HG03354 (cell line): ENCODE results near the gene RASL11A.
"Not testable (repeated sequence)": the region's sequence is repeated elsewhere in the genome, so short reads cannot be mapped to it uniquely, and the experiment has no call there.

Experiments
- ATAC-seq: cut with Tn5 transposase; IDR thresholded peaks from one replicate; pipeline ENCODE4 v1.9.1; 2021; ENCODE audit warnings: mild to moderate bottlenecking; ENCODE audit not compliant: unreplicated experiment, poor library complexity, severe bottlenecking

The RASL11A gene

GRCh38 chr13:27295660-27296059 lies 25.0 kb downstream of the RASL11A start:
- ATAC-seq, result no peak

DNA sequence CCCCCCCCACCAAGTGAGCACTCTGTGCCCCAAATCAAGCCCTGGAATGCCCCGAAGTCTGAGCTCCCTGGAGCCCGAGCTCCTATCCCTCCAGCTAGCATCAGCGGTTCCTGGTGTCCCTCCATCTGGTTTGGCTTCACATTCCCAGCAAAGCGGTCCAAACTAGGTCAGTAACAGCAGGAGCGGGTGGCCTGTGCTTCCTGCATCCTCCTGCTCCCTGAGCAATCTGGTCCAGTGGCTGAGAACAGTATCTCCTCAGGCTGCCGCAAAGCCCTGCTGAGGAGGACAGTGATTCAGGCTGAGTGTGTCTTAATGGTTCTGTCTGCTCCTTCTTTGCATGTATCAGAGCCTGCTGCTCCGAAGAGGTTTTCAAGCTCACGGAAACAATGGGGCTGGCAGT lies 25.9 kb downstream of the RASL11A start:
- ATAC-seq, result no peak

DNA sequence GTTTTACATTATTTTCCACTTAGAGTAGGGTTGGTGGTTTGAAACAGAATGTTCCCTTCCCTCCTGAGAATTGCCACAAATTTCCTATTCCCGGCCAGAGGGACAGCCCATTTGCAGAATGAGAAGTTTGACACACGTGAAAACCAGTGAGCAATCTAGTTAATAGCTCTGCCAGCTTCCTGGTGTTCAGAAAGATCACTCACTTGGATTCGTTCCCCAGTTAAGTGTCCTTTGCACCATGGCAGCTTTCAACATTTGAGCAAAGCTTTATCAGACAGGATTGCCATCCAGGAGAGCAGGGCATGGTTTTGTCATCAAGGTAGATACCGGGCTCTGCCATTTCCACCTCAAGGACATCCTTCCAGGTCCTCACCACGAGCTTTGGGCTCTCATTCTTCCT lies 28.2 kb downstream of the RASL11A start:
- no peak for ATAC-seq

DNA sequence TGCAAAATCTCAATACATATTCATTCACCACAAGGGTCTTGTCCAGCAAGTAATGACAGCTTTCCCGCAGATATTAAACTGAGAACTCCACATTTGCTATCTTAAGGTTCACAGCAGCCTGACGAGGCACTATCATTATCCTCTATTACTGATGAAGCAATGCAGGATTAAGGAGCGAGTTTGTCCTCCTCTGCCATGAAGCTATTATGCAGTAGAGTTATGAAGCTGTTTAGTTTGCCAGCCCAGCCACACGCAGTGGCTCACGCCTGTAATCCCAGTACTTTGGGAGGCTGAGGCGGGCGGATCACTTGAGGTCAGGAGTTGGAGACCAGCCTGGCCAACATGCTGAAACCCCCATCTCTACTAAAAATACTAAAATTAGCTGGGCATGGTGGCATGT lies 29.8 kb downstream of the RASL11A start:
- ATAC-seq, result not testable (repeated sequence)

DNA sequence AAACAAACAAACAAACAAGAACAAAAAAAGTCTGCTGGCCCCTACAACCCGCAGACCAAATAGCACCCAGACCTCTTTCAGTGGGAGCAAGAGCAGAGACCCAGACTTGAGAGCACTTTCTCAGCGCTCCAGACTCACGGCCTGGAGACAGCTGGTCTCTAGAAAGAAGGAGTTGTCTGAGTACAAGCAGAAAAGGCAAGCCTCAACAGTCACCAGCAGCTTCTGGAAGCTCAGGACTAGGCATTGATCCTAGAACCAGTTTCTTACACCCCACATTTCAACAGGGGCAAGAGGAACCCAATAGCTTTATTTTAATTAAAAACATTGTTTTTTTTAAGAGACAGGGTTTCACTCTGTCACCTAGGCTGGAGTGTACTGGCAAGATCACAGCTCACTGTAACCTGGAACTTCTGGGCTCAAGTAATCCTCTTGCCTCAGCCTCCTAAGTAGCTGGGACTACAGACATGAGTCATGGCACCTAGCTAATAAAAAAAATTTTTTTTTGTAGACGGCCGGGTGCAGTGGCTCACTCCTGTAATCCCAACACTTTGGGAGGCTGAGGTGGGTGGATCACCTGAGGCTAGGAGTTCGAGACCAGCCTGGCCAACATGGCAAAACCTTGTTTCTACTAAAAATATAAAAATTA lies 30.4 kb downstream of the RASL11A start:
- ATAC-seq, result no peak

- no peak for ATAC-seq
Observed at GRCh38 chr13:27302643-27303262, 32.1 kb downstream of the RASL11A start.

GRCh38 chr13:27304099-27304498 lies 33.5 kb downstream of the RASL11A start:
- ATAC-seq, result no peak

- no peak for ATAC-seq
Observed at GRCh38 chr13:27304611-27305010, 34.0 kb downstream of the RASL11A start.

DNA sequence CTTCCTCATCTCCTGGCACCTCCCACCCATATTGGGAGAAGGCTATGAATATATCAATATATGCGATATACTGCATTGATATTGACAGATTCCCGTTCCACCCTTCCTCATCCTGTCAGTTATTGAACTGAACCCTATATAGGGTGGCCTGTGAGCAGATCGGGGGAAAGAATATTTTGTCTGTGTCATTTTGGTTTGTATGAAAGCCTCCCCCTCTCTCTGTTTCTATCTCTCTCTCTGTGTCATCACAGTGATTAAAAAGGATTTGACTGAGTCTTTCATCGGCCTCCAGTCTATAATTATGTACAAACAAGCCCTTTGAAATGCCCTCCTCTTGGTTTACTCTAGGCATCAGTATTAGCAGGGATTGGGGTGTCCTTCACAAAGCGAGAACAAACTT lies 35.7 kb downstream of the RASL11A start:
- no peak for ATAC-seq

- ATAC-seq, result no peak
Observed at GRCh38 chr13:27308941-27309340, 38.3 kb downstream of the RASL11A start.

- no peak for ATAC-seq
Observed at GRCh38 chr13:27309401-27309958, 38.9 kb downstream of the RASL11A start.

DNA sequence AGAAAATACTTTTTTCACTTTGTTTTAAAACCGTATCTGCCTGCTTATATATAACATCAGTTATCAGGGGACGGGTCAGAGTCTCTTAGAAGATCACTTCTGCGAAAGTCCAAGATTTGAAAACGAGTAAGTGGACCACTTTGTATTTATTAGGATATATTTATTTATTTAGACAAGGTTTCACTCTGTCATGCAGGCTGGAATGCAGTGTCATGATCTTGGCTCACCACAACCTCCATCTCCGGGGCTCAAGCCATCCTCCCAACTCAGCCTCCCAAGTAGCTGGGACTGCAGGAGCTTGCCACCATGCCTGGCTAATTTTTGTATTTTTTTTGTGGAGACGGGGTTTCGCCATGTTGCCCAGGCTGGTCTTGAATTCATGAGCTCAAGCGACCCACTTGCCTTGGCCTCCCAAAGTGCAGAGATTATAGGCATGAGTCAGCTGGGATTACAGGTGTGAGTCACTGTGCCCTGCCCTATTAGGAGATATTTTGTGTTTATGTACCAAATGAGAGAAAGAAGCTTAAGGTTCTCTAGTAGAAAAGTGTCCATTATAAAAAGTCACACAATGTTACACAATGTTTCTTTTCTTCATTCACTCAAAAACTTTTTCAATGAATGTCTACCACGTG lies 39.5 kb downstream of the RASL11A start:
- ATAC-seq, result no peak

GRCh38 chr13:27310946-27311345 lies 40.3 kb downstream of the RASL11A start:
- no peak for ATAC-seq

GRCh38 chr13:27311518-27312210 lies 41.0 kb downstream of the RASL11A start:
- ATAC-seq, result no peak

GRCh38 chr13:27313770-27314169 lies 43.1 kb downstream of the RASL11A start:
- ATAC-seq, result no peak

DNA sequence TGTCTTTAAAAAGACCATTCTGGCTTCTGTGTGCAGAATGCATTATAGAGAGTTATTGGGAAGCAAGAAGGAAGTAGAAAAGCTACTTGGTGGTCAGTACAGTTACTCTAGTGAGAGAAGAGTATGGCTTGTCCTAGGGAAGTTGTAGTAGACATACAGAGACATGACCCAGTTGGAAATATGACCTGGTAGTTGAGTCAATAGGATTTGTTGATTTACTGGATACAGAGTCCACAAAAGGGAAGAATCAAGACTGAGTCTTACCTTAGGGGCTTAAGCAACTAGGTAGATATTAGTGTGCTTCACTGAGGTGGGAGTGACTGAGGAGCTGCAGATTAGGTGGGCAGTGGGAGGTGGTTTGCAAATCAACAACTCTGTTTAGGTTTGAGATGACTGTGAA lies 48.8 kb downstream of the RASL11A start:
- no peak for ATAC-seq

GRCh38 chr13:27321468-27322431 lies 51.1 kb downstream of the RASL11A start:
- ATAC-seq, result no peak

DNA sequence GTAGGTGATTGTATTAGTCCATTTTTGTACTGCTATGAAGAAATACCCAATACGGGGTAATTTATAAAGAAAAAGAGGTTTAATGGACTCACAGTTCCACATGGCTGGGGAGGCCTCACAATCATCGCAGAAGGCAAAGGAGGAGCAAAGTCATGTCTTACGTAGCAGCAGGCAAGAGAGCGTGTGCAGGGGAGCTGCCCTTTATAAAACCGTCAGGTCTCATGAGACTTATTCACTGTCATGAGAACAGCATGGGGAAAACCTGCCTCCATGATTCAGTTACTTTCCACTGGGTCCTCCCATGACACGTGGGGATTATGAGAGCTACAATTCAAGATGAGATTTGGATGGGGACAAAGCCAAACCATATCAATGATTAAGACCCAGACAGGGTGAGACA lies 51.8 kb downstream of the RASL11A start:
- ATAC-seq, result not testable (repeated sequence)
